ENCODE results near the gene ARSI.

The ARSI gene

DNA sequence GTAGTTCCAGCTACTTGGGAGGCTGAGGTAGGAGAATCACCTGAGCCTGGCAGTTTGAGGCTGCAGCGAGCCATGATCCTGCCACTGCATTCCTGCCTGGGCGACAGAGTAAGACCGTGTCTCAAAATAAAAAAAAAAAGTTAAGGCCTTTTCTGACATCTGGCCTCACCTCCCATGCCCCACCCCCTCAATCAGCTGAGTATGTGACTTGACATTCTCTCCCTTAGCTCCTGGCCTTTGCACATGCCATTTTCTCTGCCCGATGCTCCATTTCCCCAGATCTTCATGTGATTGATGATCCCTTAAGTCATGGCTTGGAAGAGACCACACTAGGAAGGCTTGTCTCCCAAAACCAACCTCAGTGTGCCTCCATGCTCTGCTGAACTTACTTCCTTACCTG, 37.1 kb upstream of the ARSI start:
- DNase-seq (ENCODE audit: extremely low spot score): no peak
- ChIA-PET CTCF (interaction anchor here (4.1 kb wide), 1 partner anchor 11 kb away, joined by 20 read pairs; no protein-coding TSS in a partner anchor), POLR2A (no interaction called here)
- TF ChIP-seq, protein P1, sequence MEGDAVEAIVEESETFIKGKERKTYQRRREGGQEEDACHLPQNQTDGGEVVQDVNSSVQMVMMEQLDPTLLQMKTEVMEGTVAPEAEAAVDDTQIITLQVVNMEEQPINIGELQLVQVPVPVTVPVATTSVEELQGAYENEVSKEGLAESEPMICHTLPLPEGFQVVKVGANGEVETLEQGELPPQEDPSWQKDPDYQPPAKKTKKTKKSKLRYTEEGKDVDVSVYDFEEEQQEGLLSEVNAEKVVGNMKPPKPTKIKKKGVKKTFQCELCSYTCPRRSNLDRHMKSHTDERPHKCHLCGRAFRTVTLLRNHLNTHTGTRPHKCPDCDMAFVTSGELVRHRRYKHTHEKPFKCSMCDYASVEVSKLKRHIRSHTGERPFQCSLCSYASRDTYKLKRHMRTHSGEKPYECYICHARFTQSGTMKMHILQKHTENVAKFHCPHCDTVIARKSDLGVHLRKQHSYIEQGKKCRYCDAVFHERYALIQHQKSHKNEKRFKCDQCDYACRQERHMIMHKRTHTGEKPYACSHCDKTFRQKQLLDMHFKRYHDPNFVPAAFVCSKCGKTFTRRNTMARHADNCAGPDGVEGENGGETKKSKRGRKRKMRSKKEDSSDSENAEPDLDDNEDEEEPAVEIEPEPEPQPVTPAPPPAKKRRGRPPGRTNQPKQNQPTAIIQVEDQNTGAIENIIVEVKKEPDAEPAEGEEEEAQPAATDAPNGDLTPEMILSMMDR (IDR thresholded peaks at IDR 0.05; ENCODE audit: control extremely low read depth, extremely low read depth, low read depth, missing control alignments): no peak

DNA sequence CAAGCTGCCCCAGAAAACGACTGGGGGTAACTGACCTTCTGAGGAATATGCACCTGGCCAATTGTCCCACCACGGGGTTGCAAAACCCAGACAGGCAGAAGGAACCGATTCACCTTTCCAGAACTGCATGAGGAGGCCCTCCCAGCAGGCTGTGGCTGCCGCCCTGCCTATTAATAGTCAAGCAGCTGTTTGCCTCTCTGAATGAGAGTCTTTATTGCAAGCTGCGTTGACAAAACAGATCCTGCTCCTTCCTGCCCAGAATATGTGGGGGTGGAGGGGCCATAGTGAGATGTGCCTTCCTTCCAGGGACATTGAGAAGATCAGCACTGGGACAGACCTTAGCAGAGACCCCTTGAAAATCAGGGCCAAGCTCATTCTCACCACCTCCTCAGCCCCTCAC, 36.5 kb upstream of the ARSI start:
- POLR2A ChIA-PET: no interaction called here
- DNase-seq (ENCODE audit: extremely low spot score): no peak
- CTCF ChIA-PET: interaction anchor here (1.0 to 4.1 kb wide), 2 partner anchors 11 to 66 kb away, joined by 3 to 20 read pairs; no protein-coding TSS in a partner anchor
- TF ChIP-seq, protein P1 (IDR thresholded peaks at IDR 0.05; ENCODE audit: control extremely low read depth, extremely low read depth, low read depth, missing control alignments): no peak

DNA sequence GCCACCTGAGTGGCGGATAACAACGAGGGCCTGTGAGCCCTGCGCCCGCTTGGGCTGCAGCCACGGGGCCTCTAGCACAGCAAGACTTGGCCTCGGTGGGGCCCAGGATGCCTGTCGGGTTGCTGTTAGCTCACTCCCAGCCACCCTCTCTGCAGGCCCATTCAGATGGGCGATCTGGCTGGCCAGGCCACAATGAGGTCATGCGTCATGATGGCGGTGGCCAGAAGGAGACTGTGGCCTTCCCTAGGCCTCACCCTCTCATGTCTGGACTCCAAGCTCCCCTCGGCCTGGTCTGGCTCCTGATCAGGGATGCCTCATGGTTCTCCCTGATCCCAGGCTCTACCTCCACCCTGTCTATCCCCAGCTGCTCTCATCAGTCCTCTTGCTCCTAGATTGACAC, 35.8 kb upstream of the ARSI start:
- TF ChIP-seq, protein P1 (IDR thresholded peaks at IDR 0.05; ENCODE audit: control extremely low read depth, extremely low read depth, low read depth, missing control alignments): no peak
- DNase-seq (ENCODE audit: extremely low spot score): no peak
- ChIA-PET POLR2A (no interaction called here), CTCF (interaction anchor here (1.0 to 4.1 kb wide), 2 partner anchors 12 to 66 kb away, joined by 3 to 20 read pairs; no protein-coding TSS in a partner anchor)

DNA sequence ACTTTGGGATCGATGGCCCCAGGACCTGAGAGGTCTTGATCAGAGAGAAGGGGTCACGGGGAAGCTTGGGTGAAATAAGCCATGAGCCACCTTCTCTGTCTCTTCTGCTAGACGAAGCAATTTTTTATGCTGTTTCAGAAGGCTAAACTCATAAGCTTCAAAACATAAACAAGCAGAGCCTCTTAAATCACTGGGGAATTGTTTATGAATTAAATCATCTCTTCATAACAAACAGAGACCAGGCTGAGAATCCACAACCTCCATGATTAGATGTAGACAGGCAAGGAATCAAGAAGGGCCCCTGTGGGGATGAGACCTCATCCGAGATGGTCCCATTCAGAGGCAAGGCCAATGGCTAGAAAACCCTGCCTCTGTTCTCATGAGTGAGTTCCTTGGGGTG, 33.1 kb upstream of the ARSI start:
- no peak for DNase-seq (ENCODE audit: extremely low spot score)
- POLR2A ChIA-PET: interaction anchor here (0.5 kb wide), 1 partner anchor 673 kb away, joined by 3 read pairs; no protein-coding TSS in a partner anchor
- TF ChIP-seq, protein P1 (IDR thresholded peaks at IDR 0.05; ENCODE audit: control extremely low read depth, extremely low read depth, low read depth, missing control alignments): no peak
- CTCF ChIA-PET: interaction anchor here (1.6 to 2.4 kb wide), 2 partner anchors 10 to 15 kb away, joined by 4 to 12 read pairs; no protein-coding TSS in a partner anchor

DNA sequence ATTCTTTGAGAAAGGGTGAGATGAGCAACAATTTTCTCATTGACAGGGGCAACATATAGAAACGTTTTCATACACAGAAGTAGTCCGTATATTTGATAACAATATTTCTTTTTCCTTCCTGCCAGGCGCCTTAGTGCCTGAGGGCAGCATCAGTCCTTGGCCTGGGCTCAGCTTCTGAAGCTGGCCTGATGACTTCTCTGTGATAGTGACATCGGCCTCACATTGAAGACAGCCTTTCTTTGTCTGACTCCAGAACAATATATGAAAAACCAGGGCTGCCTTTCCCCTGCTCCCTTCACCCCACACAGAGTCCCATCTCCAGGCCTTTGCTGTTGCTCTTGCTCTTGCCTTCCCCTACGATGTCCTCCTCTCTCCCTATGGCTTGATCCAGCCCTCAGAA, 30.7 kb upstream of the ARSI start:
- POLR2A ChIA-PET: no interaction called here
- CTCF ChIA-PET: interaction anchor here (1.6 kb wide), 1 partner anchor 58 kb away, joined by 3 read pairs; no protein-coding TSS in a partner anchor
- DNase-seq (ENCODE audit: extremely low spot score): no peak
- TF ChIP-seq, protein P1 (IDR thresholded peaks at IDR 0.05; ENCODE audit: control extremely low read depth, extremely low read depth, low read depth, missing control alignments): no peak

DNA sequence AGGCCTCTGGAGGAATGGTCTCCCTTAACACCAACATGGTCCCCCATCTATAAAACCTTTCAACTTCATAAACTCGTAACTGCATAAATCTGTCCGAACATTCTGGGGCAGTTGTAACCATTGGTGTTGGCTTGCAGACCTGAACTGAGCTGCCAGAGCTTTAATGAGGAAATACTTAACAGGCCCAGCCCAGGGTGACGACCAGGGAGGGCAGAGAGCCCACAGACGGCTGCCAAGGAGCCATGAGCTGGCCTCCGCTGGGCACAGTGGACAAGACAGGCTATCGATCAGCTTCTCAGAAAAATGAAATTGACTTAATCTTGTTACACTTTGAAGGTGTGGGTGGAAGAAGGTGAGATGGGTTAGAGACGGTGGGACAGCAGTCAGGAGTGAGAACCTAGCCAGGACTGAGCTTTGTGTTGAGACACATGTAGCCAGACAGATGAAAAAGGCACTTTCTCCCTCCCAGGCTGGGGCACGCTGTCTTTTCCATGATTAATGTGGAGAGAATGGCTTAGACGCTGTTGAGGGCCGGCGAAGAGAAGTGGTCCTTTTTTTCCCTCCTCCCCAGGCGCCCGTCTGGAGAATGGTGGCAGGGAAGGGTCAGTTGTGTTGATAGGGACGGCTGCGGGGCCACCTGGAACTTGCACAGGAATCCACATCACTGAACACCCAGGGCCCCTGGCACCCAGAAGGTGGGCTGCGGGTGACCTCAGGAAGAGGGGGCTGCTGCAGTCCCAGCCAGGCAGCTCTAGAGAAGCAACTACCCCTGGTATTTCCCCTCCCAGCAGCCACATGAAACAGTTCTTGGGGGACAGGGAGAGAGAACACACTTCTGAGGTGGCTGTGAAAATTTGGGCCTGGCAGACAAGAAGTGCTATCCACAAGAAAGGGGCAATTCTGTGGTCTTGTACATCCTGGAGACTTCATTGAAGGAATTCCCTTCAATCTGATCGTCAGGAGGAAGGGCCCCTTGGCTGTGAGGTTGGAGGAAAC, 27.5 kb upstream of the ARSI start:
- DNase-seq (ENCODE audit: extremely low spot score): no peak
- ChIA-PET POLR2A (no interaction called here), CTCF (no interaction called here)
- TF ChIP-seq, protein P1 (IDR thresholded peaks at IDR 0.05; ENCODE audit: control extremely low read depth, extremely low read depth, low read depth, missing control alignments): no peak

Data from GM10248 (cell line).